ENCODE results near the gene PFDN4.

PFDN4 gene

DNA sequence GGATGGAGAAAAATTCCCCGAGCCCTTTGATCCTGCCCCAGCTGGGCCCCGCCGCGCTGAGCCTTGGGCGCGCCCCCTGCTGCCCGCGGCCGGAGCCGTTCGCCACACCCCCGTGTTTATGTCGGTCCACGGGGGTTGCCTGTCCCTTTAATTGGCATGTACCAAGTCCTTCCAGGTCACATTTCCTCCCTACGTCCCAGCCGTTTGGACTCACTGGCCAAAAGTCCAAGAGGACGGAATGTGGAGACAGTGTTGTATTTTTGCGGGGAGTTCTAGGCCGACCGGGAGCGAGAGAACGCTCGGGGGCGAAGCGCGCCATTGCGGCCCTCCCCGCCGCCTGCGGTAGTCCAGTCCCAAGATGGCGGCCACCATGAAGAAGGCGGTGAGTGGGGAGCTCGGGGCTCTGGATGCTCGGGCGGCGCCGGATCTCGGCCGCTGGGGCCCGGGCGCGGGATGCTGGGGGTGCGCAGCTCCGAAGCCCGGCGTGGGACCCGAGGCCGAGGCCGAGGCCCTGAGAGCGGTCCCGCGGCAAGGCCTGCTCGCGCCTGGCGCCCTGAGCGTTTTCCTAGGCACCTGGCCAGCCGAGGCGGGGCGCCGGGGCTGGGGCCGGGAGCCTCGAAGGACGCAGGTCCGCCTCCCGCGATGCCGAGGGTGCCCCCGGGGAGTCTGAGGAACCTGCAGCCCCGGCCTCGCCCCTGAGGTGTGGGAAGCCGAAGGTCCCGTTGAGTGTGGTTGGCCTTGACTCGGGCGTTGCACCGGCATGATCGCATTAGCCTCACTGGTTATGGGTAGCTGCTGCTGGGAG lies at the start of gene PFDN4:
Gene PFDN4 (plus strand): TSS at position 345 of the 805 bp plus-strand sequence. CDS start 14 bp downstream, at position 359.
- DNase-seq: peak; percentile 81

GRCh38 chr20:54158226-54158625 lies 49.7 kb upstream of the PFDN4 start:
- DNase-seq: no peak

DNA sequence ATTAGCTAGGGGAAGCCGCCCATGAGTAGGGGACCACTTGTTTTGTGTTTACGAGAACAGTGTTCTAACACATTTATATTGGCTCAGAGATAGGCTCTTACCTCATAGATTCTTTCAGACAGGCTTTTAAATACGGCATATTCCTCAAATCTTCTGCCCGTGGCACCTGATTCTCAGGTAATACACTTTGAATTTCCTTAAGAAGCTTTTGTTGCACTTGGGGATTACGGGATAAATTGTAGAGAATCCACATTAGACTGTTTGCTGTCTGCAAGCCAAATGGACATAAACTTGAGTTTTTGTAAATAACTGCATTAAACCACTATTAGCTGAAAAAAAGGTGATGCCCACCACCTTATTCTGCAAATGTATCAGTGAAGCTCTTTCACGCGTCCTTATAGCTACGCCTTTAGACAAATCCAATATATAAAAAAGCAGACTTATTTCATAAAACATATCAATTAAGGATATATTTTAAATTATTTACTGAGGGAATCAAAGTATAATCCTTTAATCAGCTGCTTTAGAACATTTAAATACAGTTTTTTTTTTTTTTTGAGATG lies 49.0 kb upstream of the PFDN4 start:
- DNase-seq: no peak

- no peak for DNase-seq
Measured at GRCh38 chr20:54160065-54161007, 47.6 kb upstream of the PFDN4 start.

GRCh38 chr20:54161008-54161820 lies 46.7 kb upstream of the PFDN4 start:
- DNase-seq: no peak

DNA sequence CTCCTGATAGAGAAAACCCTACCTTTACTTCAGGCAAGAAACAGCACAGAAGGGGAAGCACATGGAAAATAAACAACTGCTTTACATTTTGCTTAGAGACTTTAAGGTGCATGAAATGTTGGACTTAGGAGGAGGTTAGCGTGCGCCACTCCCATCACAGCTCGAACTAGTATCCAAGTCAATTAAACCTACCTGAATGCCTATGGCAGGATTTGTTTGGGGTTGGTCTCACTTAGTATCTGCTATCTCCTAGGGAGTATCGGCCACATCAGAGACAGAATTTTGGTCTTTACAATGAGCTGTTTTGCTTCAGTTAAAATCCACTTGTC lies 46.1 kb upstream of the PFDN4 start:
- DNase-seq: no peak

DNA sequence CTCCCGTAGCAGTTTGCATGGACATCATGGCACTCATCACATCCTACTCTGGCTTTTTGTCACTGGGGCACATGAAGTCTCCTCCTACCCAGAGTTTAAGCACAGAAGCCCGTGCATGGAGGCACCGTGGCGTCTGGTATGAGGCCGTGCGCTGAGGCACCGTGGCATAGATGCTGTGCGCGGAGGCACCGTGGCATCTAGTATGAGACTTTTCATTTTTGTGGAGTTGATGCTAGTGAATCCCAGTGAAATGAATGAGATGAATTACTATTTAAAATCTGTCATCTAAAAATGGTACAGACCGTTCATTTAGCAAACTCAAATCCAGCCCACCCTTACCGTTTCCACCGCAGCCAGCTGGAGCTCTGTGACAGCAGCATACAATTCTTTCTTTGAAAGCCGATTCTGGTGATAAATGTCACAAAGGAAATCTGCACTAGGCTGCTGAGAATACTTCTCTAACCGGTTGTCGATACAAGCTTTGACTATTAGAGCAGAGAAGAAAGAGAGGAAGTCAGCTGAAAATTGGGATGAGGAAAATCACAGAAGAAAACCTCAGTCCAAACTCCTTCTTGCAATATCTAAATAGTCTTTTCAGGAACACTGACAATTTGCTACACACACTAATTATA lies 45.4 kb upstream of the PFDN4 start:
- DNase-seq: no peak

DNA sequence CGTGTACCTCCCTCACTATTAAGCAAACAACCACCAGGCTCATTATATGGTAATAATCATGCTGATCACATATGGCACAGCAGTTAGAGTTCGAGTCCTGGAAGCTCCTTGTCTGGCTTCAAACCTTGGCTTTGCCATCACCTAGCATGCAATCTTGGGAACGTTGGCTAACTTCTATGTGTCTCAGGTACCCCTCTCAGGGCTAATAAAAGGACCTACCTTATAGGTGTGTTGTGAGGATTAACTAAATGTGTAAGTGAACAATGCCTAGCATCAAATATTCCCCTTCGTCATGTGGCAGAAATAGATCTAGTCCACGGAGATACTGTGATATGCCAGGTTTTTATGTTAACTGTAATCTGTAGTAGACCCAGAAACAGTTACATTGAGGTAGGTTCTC lies 44.5 kb upstream of the PFDN4 start:
- no peak for DNase-seq

- no peak for DNase-seq
Measured at GRCh38 chr20:54165014-54165413, 42.9 kb upstream of the PFDN4 start.

- no peak for DNase-seq
Measured at GRCh38 chr20:54165803-54166202, 42.1 kb upstream of the PFDN4 start.

DNA sequence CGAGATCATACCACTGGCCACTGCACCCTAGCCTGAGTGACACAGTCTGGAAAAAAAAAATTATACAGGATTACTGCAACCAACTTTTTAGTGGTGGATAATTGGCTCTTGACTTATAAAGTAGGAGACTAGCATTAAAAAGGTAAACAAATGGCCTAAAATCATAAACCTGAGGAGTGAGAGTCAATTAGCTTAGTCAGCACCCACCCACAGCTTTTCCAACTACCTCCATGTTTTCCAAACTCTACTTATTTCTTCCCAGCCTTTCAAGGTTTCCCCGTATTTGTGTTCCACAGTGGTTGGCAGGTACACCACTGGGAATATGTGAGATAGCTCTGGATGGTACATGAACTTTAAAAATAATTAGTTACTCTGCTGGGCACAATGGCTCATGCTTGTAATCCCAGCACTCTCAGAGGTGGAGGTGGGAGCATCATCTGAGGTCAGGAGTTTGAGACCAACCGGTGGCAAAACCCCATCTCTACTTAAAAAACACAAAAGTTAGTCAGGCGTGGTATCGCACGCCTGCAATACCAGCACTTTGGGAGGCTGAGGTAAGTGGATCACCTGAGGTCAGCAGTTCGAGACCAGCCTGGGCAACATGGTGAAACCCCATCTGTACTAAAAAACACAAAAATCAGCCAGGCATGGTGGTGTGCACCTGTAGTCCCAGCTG lies 40.8 kb upstream of the PFDN4 start:
- no peak for DNase-seq

DNA sequence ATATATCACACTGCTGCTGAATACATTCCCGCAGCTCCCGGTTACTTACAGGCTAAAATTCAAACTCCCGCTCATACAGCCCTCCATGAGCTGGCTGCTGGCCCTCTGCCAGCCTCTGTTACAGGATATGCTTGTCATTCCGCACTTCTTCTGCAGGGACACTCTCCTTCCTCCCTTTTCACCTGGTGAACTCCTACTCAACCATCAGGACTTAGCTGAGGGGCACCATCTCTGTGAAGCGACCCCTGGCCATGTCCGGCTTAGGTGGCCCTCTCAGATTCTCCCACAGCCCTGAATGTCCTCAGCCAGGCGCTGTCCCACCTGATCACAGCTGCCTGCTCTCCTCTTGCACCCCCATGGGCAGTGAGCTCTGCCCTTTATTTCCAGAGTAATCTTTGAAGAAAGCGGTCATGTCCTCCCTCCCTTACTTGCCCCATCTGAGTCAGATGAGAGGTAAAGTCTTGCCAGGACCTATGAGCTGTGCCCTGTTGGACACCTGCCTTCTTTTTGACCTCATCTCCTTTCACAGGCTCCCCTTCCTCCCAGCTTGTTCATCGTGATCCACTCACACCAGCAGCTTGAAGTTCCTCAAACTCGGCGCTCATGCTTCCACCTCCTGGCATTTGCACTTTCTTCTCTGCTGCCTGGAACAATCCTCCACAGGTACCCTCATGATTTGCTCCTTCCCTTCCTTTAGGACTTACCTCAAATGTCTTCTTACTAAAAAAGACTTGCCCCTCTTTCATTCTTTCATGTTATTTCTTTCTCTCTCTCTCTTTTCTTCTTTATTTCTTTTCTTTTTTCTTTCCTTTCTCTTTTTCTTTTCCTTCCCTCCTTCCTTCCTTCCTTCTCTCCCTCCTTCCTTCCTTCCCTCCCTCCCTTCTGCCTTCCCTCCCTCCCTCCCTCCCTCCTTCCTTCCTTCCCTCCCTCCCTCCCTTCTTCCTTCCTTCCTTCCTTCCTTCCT lies 39.7 kb upstream of the PFDN4 start:
- DNase-seq: no peak

DNA sequence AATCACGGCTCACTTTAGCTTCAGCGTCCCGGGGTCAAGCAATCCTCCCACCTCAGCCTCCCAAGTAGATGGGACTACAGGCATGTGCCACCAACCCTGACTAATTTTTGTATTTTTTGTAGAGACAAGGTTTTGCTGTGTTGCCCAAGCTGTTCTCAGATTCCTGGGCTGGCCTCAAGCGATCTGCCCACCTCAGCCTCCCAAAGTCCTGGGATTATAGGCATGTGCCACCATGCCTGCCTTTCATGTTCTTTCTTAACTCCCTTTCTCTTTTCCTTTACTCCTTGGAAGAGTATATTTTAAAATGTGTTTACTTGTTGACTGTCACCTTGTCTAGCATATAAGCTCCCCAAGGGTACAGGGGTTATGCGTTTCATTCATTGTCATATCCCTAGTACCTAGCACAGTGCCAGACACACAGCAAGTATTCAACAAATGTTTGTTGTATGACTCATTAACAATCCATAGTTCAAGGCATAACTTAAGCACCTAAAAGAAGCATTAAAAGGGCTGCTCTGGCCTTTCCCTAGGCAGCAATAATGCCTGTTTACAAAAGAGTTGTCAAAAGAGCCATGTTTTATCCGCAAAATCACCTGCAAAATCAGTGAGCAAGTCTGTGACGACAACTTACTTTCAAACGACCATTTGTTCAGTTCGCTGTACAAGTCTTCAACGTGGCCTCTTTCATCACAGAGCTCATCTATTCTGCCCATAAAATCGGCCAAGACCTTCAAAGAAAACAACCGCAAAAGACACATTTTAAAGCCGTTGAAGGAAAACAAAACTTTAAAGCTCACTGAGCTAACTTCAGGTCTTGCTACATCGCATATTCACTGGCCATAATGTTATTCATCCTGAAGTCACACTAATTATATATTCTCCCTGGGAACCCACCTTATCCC lies 38.7 kb upstream of the PFDN4 start:
- DNase-seq: no peak

DNA sequence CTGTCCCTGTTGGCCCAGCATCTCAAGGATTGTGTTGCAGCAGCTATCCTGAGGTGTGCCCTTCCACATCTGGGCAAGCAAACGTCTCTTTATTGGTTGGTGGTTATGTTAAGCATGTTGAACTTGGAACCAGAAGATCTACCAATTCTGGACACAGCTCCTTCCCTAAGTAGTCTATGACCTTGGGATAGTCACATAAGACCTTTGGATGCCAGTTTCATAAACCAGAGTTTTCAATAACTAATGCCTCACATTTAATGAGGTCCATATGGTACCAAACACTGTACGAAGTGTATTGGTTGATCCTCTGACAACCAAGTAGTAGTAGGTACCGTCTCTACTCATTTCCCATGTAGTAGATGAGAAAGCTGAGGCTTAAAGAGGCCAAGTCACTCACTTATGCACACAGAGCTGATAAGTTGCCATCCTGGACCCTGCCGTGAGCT lies 37.8 kb upstream of the PFDN4 start:
- DNase-seq: no peak

DNA sequence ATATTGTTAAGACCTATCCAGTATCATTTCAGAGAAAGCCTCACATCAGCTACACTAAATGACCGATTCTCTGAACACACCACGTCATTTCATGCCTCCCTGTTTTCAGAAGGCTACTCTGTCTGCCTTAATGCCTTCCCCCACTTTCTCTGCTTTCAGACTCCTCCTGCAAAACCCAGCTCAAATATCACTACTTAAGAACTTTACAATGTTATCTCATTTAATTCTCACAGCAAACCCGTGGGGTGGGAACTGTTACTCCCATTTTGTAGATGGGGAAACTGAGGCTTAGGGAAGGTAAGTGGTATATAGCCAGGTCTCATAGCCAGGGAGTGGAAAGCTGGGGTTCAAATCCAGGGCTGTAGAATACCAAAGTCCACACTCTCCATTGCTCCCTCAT lies 36.9 kb upstream of the PFDN4 start:
- DNase-seq: no peak

- DNase-seq: no peak
Measured at GRCh38 chr20:54172532-54172855, 35.4 kb upstream of the PFDN4 start.

DNA sequence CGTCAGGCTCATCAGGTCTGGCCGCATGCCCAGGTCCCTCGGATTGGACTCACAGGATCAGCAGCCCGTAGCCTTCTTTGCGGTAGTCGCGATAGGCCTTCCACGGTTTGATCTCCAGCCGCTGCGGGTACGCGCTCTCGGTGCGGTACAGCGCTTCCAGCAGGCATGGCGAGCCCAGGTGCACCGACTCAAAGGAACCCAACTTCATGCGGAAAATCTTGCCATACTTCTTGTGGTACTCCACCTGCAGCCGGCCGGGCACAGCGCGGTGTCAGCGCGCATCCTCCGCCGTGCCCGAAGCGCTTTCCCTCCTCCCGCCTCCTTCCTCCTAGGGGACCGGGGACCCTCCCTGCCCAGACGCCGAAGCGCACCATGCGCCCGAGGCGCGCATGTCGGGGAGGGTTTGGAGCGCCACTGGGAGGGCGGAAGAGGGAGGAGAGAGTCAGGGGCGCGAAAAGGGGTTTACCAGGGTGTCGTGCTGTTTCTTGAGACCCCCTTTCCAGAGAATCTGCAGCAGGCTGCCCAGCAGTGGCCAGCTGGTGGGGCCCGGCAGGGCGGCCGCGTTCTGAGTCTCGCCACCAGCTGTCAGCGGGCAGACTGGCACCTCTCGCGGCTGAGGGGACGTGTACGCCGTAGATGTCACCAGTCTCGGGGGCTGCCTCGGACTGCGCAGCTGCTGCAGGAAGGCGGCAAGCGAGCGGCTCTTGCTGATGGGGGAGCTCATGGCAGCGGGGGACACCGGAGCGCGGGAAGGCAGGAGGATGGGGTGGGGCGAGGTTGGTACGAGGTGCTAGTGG lies 34.8 kb upstream of the PFDN4 start:
- no peak for DNase-seq

GRCh38 chr20:54173653-54174456 lies 34.0 kb upstream of the PFDN4 start, which contains the start of gene CYP24A1:
Gene CYP24A1, minus strand, starts transcription at chr20:54173986. Its CDS starts 407 bp downstream, at chr20:54173579.
- no peak for DNase-seq

Measured in CD4-positive, alpha-beta T cell treated with Interleukin-12 subunit alpha and Interleukin-12 subunit beta, for 1 hour (primary cell).